Thoracic aorta (tissue), 2 donors: ENCODE measurements around the gene SDK1. TPM values are rescaled to one million over a fixed set of nuclear protein-coding genes. Genes with fewer than 3 reads are reported as not detected.

Experiments used
- ATAC-seq: fragments of 150-250 bp; one replicate; pipeline ENCODE4 v1.8.0; 2017; ENCODE audit warnings: low read depth; ENCODE audit not compliant: insufficient number of reproducible peaks, low FRiP score
- DNase-seq: peaks from one replicate; pipeline ENCODE4 v3.0.0-alpha.2; 2020; ENCODE audit warnings: low spot score
- H3K27ac ChIP-seq, 2 donors: fragments of 200-600 bp; sonication (generic); 1 replicate in 1 of 2; 2 replicates in 1 of 2; pipeline ENCODE4 v1.5.1; 2016; ENCODE audit warnings: mild to moderate bottlenecking in 2 of 2, moderate library complexity in 2 of 2
- H3K27me3 ChIP-seq: fragments of 200-600 bp; sonication (generic); replicated peaks from 2 replicates; pipeline ENCODE4 v1.6.0; 2016; ENCODE audit warnings: mild to moderate bottlenecking; ENCODE audit not compliant: insufficient read depth
- H3K36me3 ChIP-seq: fragments of 200-600 bp; sonication (generic); one replicate; pipeline ENCODE4 v1.5.1; 2016
- H3K4me1 ChIP-seq, 2 donors: fragments of 200-600 bp; sonication (generic); 1 replicate in 1 of 2; 2 replicates in 1 of 2; pipeline versions ENCODE4 v1.5.1 to v1.6.0; 2016; ENCODE audit warnings: low read depth in 2 of 2, mild to moderate bottlenecking in 1 of 2; ENCODE audit not compliant: control insufficient read depth in 1 of 2
- H3K4me3 ChIP-seq: fragments of 200-600 bp; sonication (generic); 2 replicates; pipeline ENCODE4 v1.5.1; 2016; ENCODE audit warnings: mild to moderate bottlenecking
- H3K9me3 ChIP-seq: fragments of 200-600 bp; sonication (generic); 2 replicates; pipeline ENCODE4 v1.5.1; 2016
- CTCF ChIP-seq: fragments of 200-600 bp; sonication (generic); IDR thresholded peaks from one replicate; pipeline ENCODE4 v1.5.1; 2019; ENCODE audit warnings: antibody characterized with exemption
- total RNA-seq, 2 donors: library from RNA; depleted of rRNA; stranded (reverse); fragments of >200 nt; gene quantifications; one replicate each; pipeline versions ENCODE4 v1.1.0 to v1.2.3, GENCODE V29; 2016

SDK1 gene
- total RNA-seq, 2 donors from 2014 or later: 27.5 to 29.2 TPM

- Histone ChIP-seq H3K36me3 (no peaks in the 10 kb centered on the region), H3K4me1 (peaks cover 2 to 23% of the 10 kb centered on the region in 2 donors), H3K27me3 (no peaks in the 10 kb centered on the region), H3K9me3 (no peaks in the 10 kb centered on the region), H3K4me3 (no peak overlapping the region), H3K27ac (no peak overlapping the region)
- ATAC-seq (no peak), DNase-seq (no peak)
- TF ChIP-seq CTCF: no peak
Observed at GRCh38 chr7:3892157-3892556, 591.1 kb downstream of the SDK1 start.

- Histone ChIP-seq H3K4me1 (peaks cover 2 to 24% of the 10 kb centered on the region in 2 donors), H3K27ac (no peak overlapping the region), H3K4me3 (no peak overlapping the region), H3K36me3 (no peaks in the 10 kb centered on the region), H3K9me3 (no peaks in the 10 kb centered on the region), H3K27me3 (no peaks in the 10 kb centered on the region)
- DNase-seq: no peak
- TF ChIP-seq CTCF: no peak
- ATAC-seq: no peak
Observed at GRCh38 chr7:3892686-3893085, 591.6 kb downstream of the SDK1 start.

GRCh38 chr7:3893151-3893788 is 592.2 kb downstream of the SDK1 start:
- DNase-seq: no peak
- no peak overlapping the region for H3K4me3 ChIP-seq
- TF ChIP-seq CTCF: no peak
- H3K4me1 ChIP-seq: peaks cover 2 to 24% of the 10 kb centered on the region in 2 donors
- H3K27ac ChIP-seq: no peak overlapping the region
- no peaks in the 10 kb centered on the region for H3K27me3 ChIP-seq
- no peak for ATAC-seq
- H3K36me3 ChIP-seq: no peaks in the 10 kb centered on the region
- H3K9me3 ChIP-seq: no peaks in the 10 kb centered on the region

- Histone ChIP-seq H3K27me3 (no peaks in the 10 kb centered on the region), H3K9me3 (no peaks in the 10 kb centered on the region), H3K4me1 (peaks cover 2 to 24% of the 10 kb centered on the region in 2 donors), H3K36me3 (no peaks in the 10 kb centered on the region), H3K27ac (no peak overlapping the region), H3K4me3 (no peak overlapping the region)
- ATAC-seq: no peak
- no peak for TF ChIP-seq CTCF
- DNase-seq: no peak
Observed at GRCh38 chr7:3893789-3894153, 592.7 kb downstream of the SDK1 start.

- Histone ChIP-seq H3K4me3 (no peak overlapping the region), H3K9me3 (no peaks in the 10 kb centered on the region), H3K36me3 (no peaks in the 10 kb centered on the region), H3K27me3 (no peaks in the 10 kb centered on the region), H3K4me1 (peaks cover 2 to 24% of the 10 kb centered on the region in 2 donors), H3K27ac (no peak overlapping the region)
- DNase-seq (no peak), ATAC-seq (no peak)
- no peak for TF ChIP-seq CTCF
Observed at GRCh38 chr7:3895341-3896116, 594.5 kb downstream of the SDK1 start.
